Measurements from ENCODE around the gene SEPTIN8.

GRCh38 chr5:132773114-132773513 is 3.9 kb downstream of the SEPTIN8 start:
- TF ChIP-seq FOSL1 (IDR thresholded peaks at IDR 0.05; ENCODE audit: insufficient read depth, low read depth, low read length) (no peak), CTCF (IDR thresholded peaks at IDR 0.05; ENCODE audit: control extremely low read depth in 1 of 3, insufficient read depth in 1 of 3, low read depth in 1 of 3, low read length in 3 of 3) (no peak), POLR2AphosphoS5 (IDR thresholded peaks at IDR 0.05; ENCODE audit: low read depth, low read length) (no peak), EZH2 (IDR thresholded peaks at IDR 0.05; ENCODE audit: low read depth, low read length, severe bottlenecking) (no peak), RAD21 (IDR thresholded peaks at IDR 0.05 in 1 of 2, conservative IDR thresholded peaks at IDR 0.05 in 1 of 2; ENCODE audit: low read depth in 2 of 2, low read length in 2 of 2) (no peak), GTF2F1 (IDR thresholded peaks at IDR 0.05; ENCODE audit: borderline replicate concordance, low read depth, low read length) (no peak), PHF8 (conservative IDR thresholded peaks at IDR 0.05; ENCODE audit: low read depth, low read length) (no peak), JUND (IDR thresholded peaks at IDR 0.05; ENCODE audit: low read length) (no peak), CHD1 (IDR thresholded peaks at IDR 0.05; ENCODE audit: low read depth, low read length) (no peak), USF2 (IDR thresholded peaks at IDR 0.05; ENCODE audit: low read length) (no peak)
- TF ChIP-seq, protein P1, sequence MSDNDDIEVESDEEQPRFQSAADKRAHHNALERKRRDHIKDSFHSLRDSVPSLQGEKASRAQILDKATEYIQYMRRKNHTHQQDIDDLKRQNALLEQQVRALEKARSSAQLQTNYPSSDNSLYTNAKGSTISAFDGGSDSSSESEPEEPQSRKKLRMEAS (IDR thresholded peaks at IDR 0.05): no peak

Data from H1 (cell line).